Stomach smooth muscle (tissue), 2 donors: ENCODE data around the gene FES.

Experiments
- H3K27ac ChIP-seq: one replicate; pipeline ENCODE4 v1.7.0; 2013; ENCODE audit warnings: mild to moderate bottlenecking, low read length, inconsistent platforms
- H3K27me3 ChIP-seq, 2 donors: one replicate each; pipeline ENCODE4 v1.7.0; 2013; ENCODE audit warnings: low read length in 2 of 2; ENCODE audit not compliant: insufficient read depth in 2 of 2, control insufficient read depth in 1 of 2
- H3K36me3 ChIP-seq, 2 donors: one replicate each; pipeline ENCODE4 v1.7.0; 2013; ENCODE audit warnings: low read length in 2 of 2; ENCODE audit not compliant: control insufficient read depth in 2 of 2, insufficient read depth in 2 of 2
- H3K4me1 ChIP-seq: one replicate; pipeline ENCODE4 v1.7.0; 2013; ENCODE audit warnings: low read length; ENCODE audit not compliant: control insufficient read depth, insufficient read depth
- H3K4me3 ChIP-seq, 2 donors: one replicate each; pipeline ENCODE4 v1.7.0; 2013; ENCODE audit warnings: low read length in 2 of 2
- H3K9ac ChIP-seq, 2 donors: one replicate each; pipeline ENCODE4 v1.7.0; 2013; ENCODE audit warnings: low read length in 2 of 2, mild to moderate bottlenecking in 1 of 2
- H3K9me3 ChIP-seq, 2 donors: one replicate each; pipeline ENCODE4 v1.7.0; 2013; ENCODE audit warnings: low read length in 2 of 2; ENCODE audit not compliant: control insufficient read depth in 2 of 2
- donor health status: healthy.
- donor health status: Pancreatic carcinoma.

The FES gene

DNA sequence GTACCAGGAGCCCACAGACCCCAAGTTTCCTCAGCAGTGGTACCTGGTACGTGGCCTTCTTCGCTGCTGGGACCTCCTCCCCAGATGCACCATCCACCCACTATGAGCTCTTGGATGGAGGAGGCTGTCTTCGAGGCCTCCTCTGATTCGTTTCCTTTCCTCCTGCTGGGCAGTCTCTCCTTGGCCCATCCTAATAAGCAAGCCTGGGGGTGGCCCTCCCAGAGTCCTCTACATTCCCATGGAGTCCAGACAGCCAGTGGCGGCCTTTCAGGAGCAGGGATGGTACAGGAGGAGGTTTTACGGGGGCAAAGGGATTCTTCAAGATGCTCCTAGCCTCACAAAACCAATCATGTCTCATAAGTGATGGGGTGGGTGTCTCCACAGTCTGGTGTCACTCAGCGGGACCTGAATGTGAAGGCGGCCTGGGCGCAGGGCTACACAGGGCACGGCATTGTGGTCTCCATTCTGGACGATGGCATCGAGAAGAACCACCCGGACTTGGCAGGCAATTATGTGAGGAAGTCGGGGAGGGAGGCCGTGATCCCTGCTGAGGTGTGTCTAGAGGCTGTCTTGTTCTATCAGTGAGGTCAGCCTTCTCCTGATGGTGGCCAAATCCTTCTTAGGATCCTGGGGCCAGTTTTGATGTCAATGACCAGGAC is 7.7 kb upstream of the FES start:
- Histone ChIP-seq H3K4me3 (no peak overlapping the region), H3K9ac (no peak overlapping the region), H3K27ac (no peak overlapping the region), H3K4me1 (peaks cover 29% of the 10 kb centered on the region), H3K27me3 (no peaks in the 10 kb centered on the region), H3K36me3 (peaks cover 32 to 50% of the 10 kb centered on the region in 2 donors), H3K9me3 (no peaks in the 10 kb centered on the region)

DNA sequence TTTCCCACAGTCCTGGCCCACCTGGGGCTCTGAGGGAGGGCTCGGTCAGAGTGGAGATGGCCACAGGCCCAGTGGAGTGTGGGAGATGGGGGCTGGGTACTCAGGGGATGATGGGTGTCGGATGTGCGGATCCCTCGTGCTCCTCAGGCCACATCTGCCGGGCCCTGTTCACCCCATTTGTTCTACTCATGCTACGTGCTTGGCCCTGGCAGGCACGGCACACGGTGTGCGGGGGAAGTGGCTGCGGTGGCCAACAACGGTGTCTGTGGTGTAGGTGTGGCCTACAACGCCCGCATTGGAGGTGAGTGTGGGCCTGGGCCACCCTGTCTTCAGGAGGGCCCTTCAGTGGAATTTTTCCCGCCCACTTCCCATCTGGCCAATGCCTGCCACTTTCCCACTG is 7.0 kb upstream of the FES start:
- H3K36me3 ChIP-seq, result peaks cover 32 to 55% of the 10 kb centered on the region in 2 donors
- H3K27me3 ChIP-seq, result no peaks in the 10 kb centered on the region
- peaks cover 26% of the 10 kb centered on the region for H3K4me1 ChIP-seq
- H3K4me3 ChIP-seq, result no peak overlapping the region
- no peaks in the 10 kb centered on the region for H3K9me3 ChIP-seq
- no peak overlapping the region for H3K9ac ChIP-seq
- no peak overlapping the region for H3K27ac ChIP-seq

DNA sequence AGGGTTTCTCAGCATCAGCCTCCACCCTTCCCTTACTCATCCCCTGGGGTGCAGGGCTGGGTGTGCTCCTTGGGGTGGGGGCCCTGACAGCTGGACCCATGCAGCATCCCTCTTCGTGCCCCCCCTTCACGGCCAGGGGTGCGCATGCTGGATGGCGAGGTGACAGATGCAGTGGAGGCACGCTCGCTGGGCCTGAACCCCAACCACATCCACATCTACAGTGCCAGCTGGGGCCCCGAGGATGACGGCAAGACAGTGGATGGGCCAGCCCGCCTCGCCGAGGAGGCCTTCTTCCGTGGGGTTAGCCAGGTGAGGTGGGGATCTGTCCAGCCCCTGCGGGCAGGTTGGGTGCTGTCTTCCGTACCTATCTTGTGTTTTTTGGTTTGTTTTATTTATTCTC is 6.3 kb upstream of the FES start:
- H3K4me1 ChIP-seq, result peaks cover 22% of the 10 kb centered on the region
- H3K27ac ChIP-seq, result no peak overlapping the region
- H3K9ac ChIP-seq, result no peak overlapping the region
- H3K36me3 ChIP-seq, result peaks cover 32 to 55% of the 10 kb centered on the region in 2 donors
- no peak overlapping the region for H3K4me3 ChIP-seq
- no peaks in the 10 kb centered on the region for H3K9me3 ChIP-seq
- H3K27me3 ChIP-seq, result no peaks in the 10 kb centered on the region

DNA sequence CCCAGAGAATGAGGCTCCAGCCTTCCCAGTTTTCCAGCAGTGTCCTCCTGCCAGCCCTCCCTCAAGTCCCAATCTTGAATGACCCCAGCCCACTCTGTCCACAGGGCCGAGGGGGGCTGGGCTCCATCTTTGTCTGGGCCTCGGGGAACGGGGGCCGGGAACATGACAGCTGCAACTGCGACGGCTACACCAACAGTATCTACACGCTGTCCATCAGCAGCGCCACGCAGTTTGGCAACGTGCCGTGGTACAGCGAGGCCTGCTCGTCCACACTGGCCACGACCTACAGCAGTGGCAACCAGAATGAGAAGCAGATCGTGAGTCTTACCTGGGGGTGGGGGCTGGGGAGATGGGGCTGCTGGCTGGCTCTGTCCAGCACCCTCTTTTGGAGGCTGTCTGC is 5.6 kb upstream of the FES start:
- Histone ChIP-seq H3K36me3 (peaks cover 32 to 55% of the 10 kb centered on the region in 2 donors), H3K27me3 (no peaks in the 10 kb centered on the region), H3K9me3 (no peaks in the 10 kb centered on the region), H3K4me3 (no peak overlapping the region), H3K27ac (no peak overlapping the region), H3K9ac (no peak overlapping the region), H3K4me1 (peaks cover 22% of the 10 kb centered on the region)

DNA sequence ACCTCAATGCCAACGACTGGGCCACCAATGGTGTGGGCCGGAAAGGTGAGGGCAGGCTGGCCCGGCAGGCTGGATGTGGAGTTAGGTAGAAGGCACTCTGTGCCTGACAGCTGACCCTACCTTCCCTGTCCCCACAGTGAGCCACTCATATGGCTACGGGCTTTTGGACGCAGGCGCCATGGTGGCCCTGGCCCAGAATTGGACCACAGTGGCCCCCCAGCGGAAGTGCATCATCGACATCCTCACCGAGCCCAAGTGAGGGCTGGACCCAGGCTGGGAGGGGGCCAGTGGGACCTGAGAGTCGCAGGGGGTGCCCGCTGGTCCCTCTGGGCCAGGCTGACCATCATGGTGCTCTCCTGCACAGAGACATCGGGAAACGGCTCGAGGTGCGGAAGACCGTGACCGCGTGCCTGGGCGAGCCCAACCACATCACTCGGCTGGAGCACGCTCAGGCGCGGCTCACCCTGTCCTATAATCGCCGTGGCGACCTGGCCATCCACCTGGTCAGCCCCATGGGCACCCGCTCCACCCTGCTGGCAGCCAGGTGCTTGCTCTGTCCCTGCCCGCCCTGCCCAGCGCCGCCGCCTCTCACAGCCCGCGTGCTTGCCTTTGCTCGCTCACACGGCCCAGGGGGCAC is 4.5 kb upstream of the FES start:
- Histone ChIP-seq H3K4me1 (peaks cover 25% of the 10 kb centered on the region), H3K27me3 (no peaks in the 10 kb centered on the region), H3K36me3 (peaks cover 32 to 55% of the 10 kb centered on the region in 2 donors), H3K9me3 (no peaks in the 10 kb centered on the region), H3K9ac (no peak overlapping the region), H3K4me3 (no peak overlapping the region), H3K27ac (no peak overlapping the region)

DNA sequence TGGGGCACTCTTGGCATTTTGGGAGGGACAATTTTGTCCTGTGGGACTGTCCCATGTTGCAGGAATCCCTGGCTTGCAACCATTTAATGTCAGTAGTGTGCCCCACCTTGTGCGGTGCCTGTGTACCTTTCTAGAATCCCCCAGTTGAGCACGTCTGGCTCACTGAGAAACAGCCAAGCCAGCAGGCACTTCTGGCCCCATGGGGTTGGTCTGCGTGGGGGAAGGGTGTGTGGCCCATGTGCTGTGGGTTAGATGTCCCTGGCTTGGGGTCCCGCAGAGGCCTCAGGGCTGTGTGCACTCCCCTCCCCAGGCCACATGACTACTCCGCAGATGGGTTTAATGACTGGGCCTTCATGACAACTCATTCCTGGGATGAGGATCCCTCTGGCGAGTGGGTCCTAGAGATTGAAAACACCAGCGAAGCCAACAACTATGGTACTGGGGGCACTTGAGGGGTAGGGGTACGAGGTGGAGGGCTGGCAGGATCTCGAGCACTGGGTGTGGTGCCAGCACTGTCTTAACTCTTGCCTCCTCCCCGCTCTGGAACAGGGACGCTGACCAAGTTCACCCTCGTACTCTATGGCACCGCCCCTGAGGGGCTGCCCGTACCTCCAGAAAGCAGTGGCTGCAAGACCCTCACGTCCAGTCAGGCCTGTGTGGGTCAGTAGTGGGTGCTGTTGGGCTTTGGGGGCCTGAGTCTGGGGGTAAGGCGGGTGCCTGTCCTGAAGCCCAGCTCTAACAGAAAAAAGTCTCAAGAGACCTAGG is 3.7 kb upstream of the FES start:
- Histone ChIP-seq H3K9ac (no peak overlapping the region), H3K27me3 (no peaks in the 10 kb centered on the region), H3K9me3 (no peaks in the 10 kb centered on the region), H3K27ac (no peak overlapping the region), H3K36me3 (peaks cover 32 to 55% of the 10 kb centered on the region in 2 donors), H3K4me3 (no peak overlapping the region), H3K4me1 (peaks cover 32% of the 10 kb centered on the region)

DNA sequence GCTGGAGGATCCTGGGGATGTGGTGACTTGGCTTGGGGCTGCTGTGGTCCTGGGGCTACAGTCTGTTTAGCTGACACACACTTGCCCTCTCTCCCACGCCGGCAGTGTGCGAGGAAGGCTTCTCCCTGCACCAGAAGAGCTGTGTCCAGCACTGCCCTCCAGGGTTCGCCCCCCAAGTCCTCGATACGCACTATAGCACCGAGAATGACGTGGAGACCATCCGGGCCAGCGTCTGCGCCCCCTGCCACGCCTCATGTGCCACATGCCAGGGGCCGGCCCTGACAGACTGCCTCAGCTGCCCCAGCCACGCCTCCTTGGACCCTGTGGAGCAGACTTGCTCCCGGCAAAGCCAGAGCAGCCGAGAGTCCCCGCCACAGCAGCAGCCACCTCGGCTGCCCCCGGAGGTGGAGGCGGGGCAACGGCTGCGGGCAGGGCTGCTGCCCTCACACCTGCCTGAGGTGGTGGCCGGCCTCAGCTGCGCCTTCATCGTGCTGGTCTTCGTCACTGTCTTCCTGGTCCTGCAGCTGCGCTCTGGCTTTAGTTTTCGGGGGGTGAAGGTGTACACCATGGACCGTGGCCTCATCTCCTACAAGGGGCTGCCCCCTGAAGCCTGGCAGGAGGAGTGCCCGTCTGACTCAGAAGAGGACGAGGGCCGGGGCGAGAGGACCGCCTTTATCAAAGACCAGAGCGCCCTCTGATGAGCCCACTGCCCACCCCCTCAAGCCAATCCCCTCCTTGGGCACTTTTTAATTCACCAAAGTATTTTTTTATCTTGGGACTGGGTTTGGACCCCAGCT is 2.9 kb upstream of the FES start:
- H3K36me3 ChIP-seq, result peaks cover 30 to 51% of the 10 kb centered on the region in 2 donors
- H3K27me3 ChIP-seq, result no peaks in the 10 kb centered on the region
- no peak overlapping the region for H3K4me3 ChIP-seq
- no peak overlapping the region for H3K9ac ChIP-seq
- H3K9me3 ChIP-seq, result no peaks in the 10 kb centered on the region
- H3K27ac ChIP-seq, result no peak overlapping the region
- H3K4me1 ChIP-seq, result peaks cover 39% of the 10 kb centered on the region

DNA sequence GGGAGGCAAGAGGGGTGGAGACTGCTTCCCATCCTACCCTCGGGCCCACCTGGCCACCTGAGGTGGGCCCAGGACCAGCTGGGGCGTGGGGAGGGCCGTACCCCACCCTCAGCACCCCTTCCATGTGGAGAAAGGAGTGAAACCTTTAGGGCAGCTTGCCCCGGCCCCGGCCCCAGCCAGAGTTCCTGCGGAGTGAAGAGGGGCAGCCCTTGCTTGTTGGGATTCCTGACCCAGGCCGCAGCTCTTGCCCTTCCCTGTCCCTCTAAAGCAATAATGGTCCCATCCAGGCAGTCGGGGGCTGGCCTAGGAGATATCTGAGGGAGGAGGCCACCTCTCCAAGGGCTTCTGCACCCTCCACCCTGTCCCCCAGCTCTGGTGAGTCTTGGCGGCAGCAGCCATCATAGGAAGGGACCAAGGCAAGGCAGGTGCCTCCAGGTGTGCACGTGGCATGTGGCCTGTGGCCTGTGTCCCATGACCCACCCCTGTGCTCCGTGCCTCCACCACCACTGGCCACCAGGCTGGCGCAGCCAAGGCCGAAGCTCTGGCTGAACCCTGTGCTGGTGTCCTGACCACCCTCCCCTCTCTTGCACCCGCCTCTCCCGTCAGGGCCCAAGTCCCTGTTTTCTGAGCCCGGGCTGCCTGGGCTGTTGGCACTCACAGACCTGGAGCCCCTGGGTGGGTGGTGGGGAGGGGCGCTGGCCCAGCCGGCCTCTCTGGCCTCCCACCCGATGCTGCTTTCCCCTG is 2.2 kb upstream of the FES start:
- no peaks in the 10 kb centered on the region for H3K9me3 ChIP-seq
- no peaks in the 10 kb centered on the region for H3K27me3 ChIP-seq
- H3K4me1 ChIP-seq, result peaks cover 43% of the 10 kb centered on the region
- peak overlapping the region; percentile 90 for H3K27ac ChIP-seq
- H3K36me3 ChIP-seq, result peaks cover 22 to 43% of the 10 kb centered on the region in 2 donors
- H3K9ac ChIP-seq, result no peak overlapping the region
- H3K4me3 ChIP-seq, result no peak overlapping the region

DNA sequence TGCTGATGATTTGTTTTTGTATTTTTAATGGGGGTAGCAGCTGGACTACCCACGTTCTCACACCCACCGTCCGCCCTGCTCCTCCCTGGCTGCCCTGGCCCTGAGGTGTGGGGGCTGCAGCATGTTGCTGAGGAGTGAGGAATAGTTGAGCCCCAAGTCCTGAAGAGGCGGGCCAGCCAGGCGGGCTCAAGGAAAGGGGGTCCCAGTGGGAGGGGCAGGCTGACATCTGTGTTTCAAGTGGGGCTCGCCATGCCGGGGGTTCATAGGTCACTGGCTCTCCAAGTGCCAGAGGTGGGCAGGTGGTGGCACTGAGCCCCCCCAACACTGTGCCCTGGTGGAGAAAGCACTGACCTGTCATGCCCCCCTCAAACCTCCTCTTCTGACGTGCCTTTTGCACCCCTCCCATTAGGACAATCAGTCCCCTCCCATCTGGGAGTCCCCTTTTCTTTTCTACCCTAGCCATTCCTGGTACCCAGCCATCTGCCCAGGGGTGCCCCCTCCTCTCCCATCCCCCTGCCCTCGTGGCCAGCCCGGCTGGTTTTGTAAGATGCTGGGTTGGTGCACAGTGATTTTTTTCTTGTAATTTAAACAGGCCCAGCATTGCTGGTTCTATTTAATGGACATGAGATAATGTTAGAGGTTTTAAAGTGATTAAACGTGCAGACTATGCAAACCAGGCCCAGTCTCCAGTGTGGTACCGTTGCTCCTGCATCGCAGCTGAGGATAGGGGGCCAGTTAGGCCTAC is 1.4 kb upstream of the FES start:
- H3K9me3 ChIP-seq, result no peaks in the 10 kb centered on the region
- no peaks in the 10 kb centered on the region for H3K27me3 ChIP-seq
- H3K4me3 ChIP-seq, result peak overlapping the region in 1 of 2 donors; percentile 73
- peaks cover 42% of the 10 kb centered on the region for H3K4me1 ChIP-seq
- peak overlapping the region; percentile 73 to 87 for H3K9ac ChIP-seq
- H3K27ac ChIP-seq, result peak overlapping the region; percentile 90
- H3K36me3 ChIP-seq, result peaks cover 18 to 40% of the 10 kb centered on the region in 2 donors
